Stimulated activated CD4-positive, alpha-beta T cell treated with anti-CD3 and anti-CD28 coated beads, Interleukin-4, amount 100 ng/mL, for 24 hours (primary cell): ENCODE data around the gene NSUN2.
"Not testable (repeated sequence)": the region's sequence is repeated elsewhere in the genome, so short reads cannot be mapped to it uniquely, and the experiment has no call there.

Experiments used
- DNase-seq: peaks from one replicate; pipeline ENCODE4 v3.0.0-alpha.2; 2020

Gene NSUN2

GRCh38 chr5:6632888-6633468 lies at the start of gene NSUN2, which contains the start of gene SRD5A1:
Gene NSUN2, minus strand, starts transcription at chr5:6633044. Its CDS starts 65 bp downstream, at chr5:6632979.
Gene SRD5A1, plus strand, starts transcription at chr5:6633440. Its CDS starts 137 bp downstream, at chr5:6633577.
- peak; percentile 91 for DNase-seq

- DNase-seq: no peak
Observed at GRCh38 chr5:6682239-6682638, 49.4 kb upstream of the NSUN2 start.

GRCh38 chr5:6681682-6682081 lies 48.8 kb upstream of the NSUN2 start:
- no peak for DNase-seq

GRCh38 chr5:6680922-6681321 lies 48.1 kb upstream of the NSUN2 start:
- no peak for DNase-seq

- no peak for DNase-seq
Observed at GRCh38 chr5:6678385-6678784, 45.5 kb upstream of the NSUN2 start.

GRCh38 chr5:6676702-6677101 lies 43.9 kb upstream of the NSUN2 start:
- DNase-seq: no peak

- DNase-seq: no peak
Observed at GRCh38 chr5:6675784-6676491, 43.1 kb upstream of the NSUN2 start.

GRCh38 chr5:6674886-6675285 lies 42.0 kb upstream of the NSUN2 start:
- DNase-seq: no peak

- no peak for DNase-seq
Observed at GRCh38 chr5:6674421-6674820, 41.6 kb upstream of the NSUN2 start.

- no peak for DNase-seq
Observed at GRCh38 chr5:6673963-6674362, 41.1 kb upstream of the NSUN2 start.

- DNase-seq: no peak
Observed at GRCh38 chr5:6673031-6673430, 40.2 kb upstream of the NSUN2 start.

GRCh38 chr5:6668717-6669116 lies 35.9 kb upstream of the NSUN2 start:
- DNase-seq: not testable (repeated sequence)

- no peak for DNase-seq
Observed at GRCh38 chr5:6667648-6668047, 34.8 kb upstream of the NSUN2 start.

- no peak for DNase-seq
Observed at GRCh38 chr5:6666762-6667161, 33.9 kb upstream of the NSUN2 start.

GRCh38 chr5:6660688-6661087 lies 27.8 kb upstream of the NSUN2 start:
- DNase-seq: no peak

GRCh38 chr5:6659941-6660684 lies 27.3 kb upstream of the NSUN2 start:
- DNase-seq: no peak

- DNase-seq: no peak
Observed at GRCh38 chr5:6656680-6657079, 23.8 kb upstream of the NSUN2 start.

GRCh38 chr5:6655432-6655831 lies 22.6 kb upstream of the NSUN2 start:
- DNase-seq: no peak

GRCh38 chr5:6652025-6652424 lies 19.2 kb upstream of the NSUN2 start:
- no peak for DNase-seq

- no peak for DNase-seq
Observed at GRCh38 chr5:6649681-6650080, 16.8 kb upstream of the NSUN2 start.

- no peak for DNase-seq
Observed at GRCh38 chr5:6649186-6649585, 16.3 kb upstream of the NSUN2 start.

- not testable (repeated sequence) for DNase-seq
Observed at GRCh38 chr5:6645571-6646362, 12.9 kb upstream of the NSUN2 start.

GRCh38 chr5:6644794-6645241 lies 12.0 kb upstream of the NSUN2 start:
- DNase-seq: no peak
